GM06990 (cell line): ENCODE data around the gene MRPL48.
"Not testable (repeated sequence)": the region's sequence is repeated elsewhere in the genome, so short reads cannot be mapped to it uniquely, and the experiment has no call there.

Experiments
- DNase-seq: peaks from one replicate; pipeline ENCODE4 v3.0.0-alpha.2; 2011; ENCODE audit not compliant: insufficient read length; ENCODE audit errors: extremely low read depth
- H3K27me3 ChIP-seq: replicated peaks from 2 replicates; pipeline ENCODE4 v1.6.0; 2011; ENCODE audit warnings: low read length; ENCODE audit not compliant: control insufficient read depth, insufficient read depth
- H3K36me3 ChIP-seq: 2 replicates; pipeline ENCODE4 v1.5.1; 2011; ENCODE audit warnings: low read length; ENCODE audit not compliant: control insufficient read depth, insufficient read depth
- H3K4me3 ChIP-seq: replicated peaks from 2 replicates; pipeline ENCODE4 v1.5.1; 2011; ENCODE audit warnings: low read depth, mild to moderate bottlenecking, control low read depth, low read length
- CTCF ChIP-seq: IDR thresholded peaks from 2 replicates; pipeline ENCODE4 v1.5.1; 2011; ENCODE audit warnings: low read length, control low read depth, mild to moderate bottlenecking, inconsistent platforms; ENCODE audit not compliant: insufficient read depth, poor library complexity, severe bottlenecking

Gene MRPL48

GRCh38 chr11:73750228-73750627 lies 37.4 kb upstream of the MRPL48 start:
- no peak for TF ChIP-seq CTCF
- no peak overlapping the region for H3K4me3 ChIP-seq
- H3K36me3 ChIP-seq: no peaks in the 10 kb centered on the region
- no peak for DNase-seq
- H3K27me3 ChIP-seq: no peaks in the 10 kb centered on the region

GRCh38 chr11:73750862-73751261 lies 36.8 kb upstream of the MRPL48 start:
- H3K27me3 ChIP-seq, DNase-seq, H3K4me3 ChIP-seq, H3K36me3 ChIP-seq: not testable (repeated sequence)

- DNase-seq: no peak
- no peak overlapping the region for H3K4me3 ChIP-seq
- H3K36me3 ChIP-seq: no peaks in the 10 kb centered on the region
- no peaks in the 10 kb centered on the region for H3K27me3 ChIP-seq
- no peak for TF ChIP-seq CTCF
Measured at GRCh38 chr11:73752216-73752867, 35.3 kb upstream of the MRPL48 start.

GRCh38 chr11:73752903-73753302 lies 34.8 kb upstream of the MRPL48 start:
- no peaks in the 10 kb centered on the region for H3K27me3 ChIP-seq
- no peak for TF ChIP-seq CTCF
- DNase-seq: no peak
- H3K4me3 ChIP-seq: no peak overlapping the region
- H3K36me3 ChIP-seq: no peaks in the 10 kb centered on the region

- H3K4me3 ChIP-seq: no peak overlapping the region
- no peak for DNase-seq
- no peaks in the 10 kb centered on the region for H3K27me3 ChIP-seq
- no peak for TF ChIP-seq CTCF
- H3K36me3 ChIP-seq: no peaks in the 10 kb centered on the region
Measured at GRCh38 chr11:73753938-73754337, 33.7 kb upstream of the MRPL48 start.

GRCh38 chr11:73755670-73756069 lies 32.0 kb upstream of the MRPL48 start:
- no peak for DNase-seq
- Histone ChIP-seq H3K4me3 (no peak overlapping the region), H3K27me3 (no peaks in the 10 kb centered on the region), H3K36me3 (no peaks in the 10 kb centered on the region)
- TF ChIP-seq CTCF: no peak
